BE2C (cell line): ENCODE data around the gene DHRS7B.
A peak's percentile ranks its signal among the peaks of the same experiment; 100 is the strongest.

Source experiments
- DNase-seq: peaks from one replicate; pipeline ENCODE4 v3.0.0-alpha.2; 2020
- H3K27me3 ChIP-seq: fragments of 250-450 bp; sonication (Bioruptor Pico); 2 replicates; pipeline ENCODE4 v1.5.1; 2020; ENCODE audit warnings: mild to moderate bottlenecking
- H3K36me3 ChIP-seq: fragments of 250-450 bp; sonication (Bioruptor Pico); 2 replicates; pipeline ENCODE4 v1.5.1; 2020; ENCODE audit warnings: mild to moderate bottlenecking
- H3K4me1 ChIP-seq: fragments of 250-450 bp; sonication (Bioruptor Pico); 2 replicates; pipeline ENCODE4 v1.5.1; 2020
- H3K4me3 ChIP-seq: 2 replicates; pipeline ENCODE4 v1.5.1; 2011; ENCODE audit warnings: low read depth, low read length
- H3K9me3 ChIP-seq: fragments of 250-450 bp; sonication (Bioruptor Pico); 2 replicates; pipeline ENCODE4 v1.5.1; 2020
- CTCF ChIP-seq: IDR thresholded peaks from 2 replicates; pipeline ENCODE4 v1.5.1; 2012; ENCODE audit warnings: mild to moderate bottlenecking, low read depth, low read length

Gene DHRS7B

GRCh38 chr17:21239680-21240368 lies 113.1 kb downstream of the DHRS7B start:
- no peaks in the 10 kb centered on the region for H3K9me3 ChIP-seq
- no peaks in the 10 kb centered on the region for H3K27me3 ChIP-seq
- peak; percentile 41 for TF ChIP-seq CTCF
- H3K4me1 ChIP-seq = no peaks in the 10 kb centered on the region
- DNase-seq = no peak
- H3K36me3 ChIP-seq = no peaks in the 10 kb centered on the region
- no peak overlapping the region for H3K4me3 ChIP-seq

- DNase-seq = no peak
- H3K27me3 ChIP-seq = no peaks in the 10 kb centered on the region
- H3K36me3 ChIP-seq = no peaks in the 10 kb centered on the region
- no peak for TF ChIP-seq CTCF
- H3K4me1 ChIP-seq = no peaks in the 10 kb centered on the region
- H3K4me3 ChIP-seq = no peak overlapping the region
- no peaks in the 10 kb centered on the region for H3K9me3 ChIP-seq
These were observed 113.7 kb downstream of the DHRS7B start for GRCh38 chr17:21240369-21241055.
